HTERT RPE-1 (cell line): Measurements from ENCODE around the gene LYPD6.
"Not testable (repeated sequence)": the region's sequence is repeated elsewhere in the genome, so short reads cannot be mapped to it uniquely, and the experiment has no call there.

ENCODE experiments used
- in situ Hi-C: fragments of 300-500 bp; cut with MboI; formaldehyde crosslinking; loops from 4 replicates; pipeline ENCODE4 v1.14.3; 2020; ENCODE audit warnings: low sequenced_read_pairs

LYPD6 gene

GRCh38 chr2:149492923-149493322 is 162.5 kb downstream of the LYPD6 start:
- in situ Hi-C loops, result no loop called here

GRCh38 chr2:149499204-149499603 is 168.8 kb downstream of the LYPD6 start:
- in situ Hi-C loops, result not testable (repeated sequence)

- in situ Hi-C loops, result not testable (repeated sequence)
Measured at GRCh38 chr2:149506808-149507207, 176.4 kb downstream of the LYPD6 start.

GRCh38 chr2:149507974-149508373 is 177.6 kb downstream of the LYPD6 start:
- in situ Hi-C loops, result no loop called here

GRCh38 chr2:149513461-149513860 is 183.1 kb downstream of the LYPD6 start:
- in situ Hi-C loops, result no loop called here
